Stimulated activated naive CD8-positive, alpha-beta T cell treated with anti-CD3 and anti-CD28 coated beads, Interleukin-15, amount 100 ng/mL, for 72 hours (primary cell): ENCODE measurements around the gene KIF3A.
A peak's percentile ranks its signal among the peaks of the same experiment; 100 is the strongest.

ENCODE experiments used
- ATAC-seq: fragments of 150-1000 bp; cut with Tn5 transposase; 2 replicates; pipeline ENCODE4 v1.10.0; 2021; ENCODE audit warnings: mild to moderate bottlenecking, moderate library complexity
- DNase-seq, 2 donors: peaks; one replicate each; pipeline ENCODE4 v3.0.0; 2021 to 2022
- H3K27ac Mint-ChIP-seq, 2 donors: one replicate each; pipeline ENCODE4 v1.8.0; 2022; ENCODE audit warnings: mild to moderate bottlenecking in 2 of 2, mixed read lengths in 2 of 2, moderate library complexity in 2 of 2
- H3K27me3 Mint-ChIP-seq: one replicate; pipeline ENCODE4 v1.8.0; 2022; ENCODE audit warnings: mixed read lengths
- H3K4me1 Mint-ChIP-seq: one replicate; pipeline ENCODE4 v1.8.0; 2022; ENCODE audit warnings: mild to moderate bottlenecking, mixed read lengths
- H3K4me3 Mint-ChIP-seq, 2 donors: one replicate each; pipeline ENCODE4 v1.8.0; 2022; ENCODE audit warnings: mild to moderate bottlenecking in 2 of 2, mixed read lengths in 2 of 2, moderate library complexity in 1 of 2
- H3K9me3 Mint-ChIP-seq, 2 donors: one replicate each; pipeline ENCODE4 v1.8.0; 2022; ENCODE audit warnings: mixed read lengths in 2 of 2

The KIF3A gene

DNA sequence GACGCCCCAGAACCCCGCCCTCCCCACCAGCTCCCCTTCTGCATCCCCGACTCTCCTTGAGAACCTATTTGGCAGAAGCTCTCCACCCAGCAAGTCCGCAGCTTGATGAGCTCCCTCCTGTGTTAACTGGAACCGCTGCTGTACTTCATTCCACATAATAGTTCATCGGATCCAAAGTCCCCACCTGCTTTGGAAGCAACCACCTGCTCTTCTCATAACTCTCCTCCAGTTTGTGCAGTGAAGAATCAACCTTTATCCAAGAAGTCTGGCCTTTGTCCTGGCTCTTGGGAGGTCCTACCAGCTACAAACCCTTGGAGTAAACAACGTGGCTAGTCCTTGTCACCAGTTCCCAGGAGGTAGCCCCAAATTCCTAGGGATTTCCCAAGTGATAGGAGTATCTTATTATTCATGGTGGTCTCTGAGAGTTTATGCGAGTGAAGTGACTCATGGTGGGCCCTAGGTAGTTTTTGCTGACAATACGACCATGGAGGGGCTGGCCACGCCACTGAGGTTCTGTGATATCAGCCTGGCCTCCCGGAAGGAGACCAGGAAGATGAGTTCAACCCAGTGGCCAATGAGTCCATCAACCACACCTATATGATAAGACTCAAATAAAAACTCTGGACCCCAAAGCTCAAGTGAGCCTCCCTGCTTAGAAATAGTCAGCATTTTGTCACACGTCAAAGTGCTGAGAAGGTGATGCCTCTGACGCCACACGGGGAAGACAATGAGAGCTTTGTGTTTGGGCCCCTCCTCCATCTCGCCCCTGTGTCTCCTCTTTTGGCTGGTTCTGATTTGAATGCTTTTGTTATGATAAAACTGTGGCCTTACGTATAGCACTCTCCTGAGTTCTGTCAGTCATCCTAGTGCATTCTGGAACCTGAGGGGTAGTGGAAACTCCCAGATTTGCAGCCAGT, 67.1 kb downstream of the KIF3A start:
- ATAC-seq (no peak), DNase-seq (no peak)
- peaks cover 24% of the 10 kb centered on the region for H3K27me3 Mint-ChIP-seq
- H3K4me3 Mint-ChIP-seq, result no peak overlapping the region
- peaks cover 41% of the 10 kb centered on the region for H3K4me1 Mint-ChIP-seq
- H3K9me3 Mint-ChIP-seq, result peaks cover 0 to 6% of the 10 kb centered on the region in 2 donors
- H3K27ac Mint-ChIP-seq, result peak overlapping the region in 1 of 2 donors; percentile 35

DNA sequence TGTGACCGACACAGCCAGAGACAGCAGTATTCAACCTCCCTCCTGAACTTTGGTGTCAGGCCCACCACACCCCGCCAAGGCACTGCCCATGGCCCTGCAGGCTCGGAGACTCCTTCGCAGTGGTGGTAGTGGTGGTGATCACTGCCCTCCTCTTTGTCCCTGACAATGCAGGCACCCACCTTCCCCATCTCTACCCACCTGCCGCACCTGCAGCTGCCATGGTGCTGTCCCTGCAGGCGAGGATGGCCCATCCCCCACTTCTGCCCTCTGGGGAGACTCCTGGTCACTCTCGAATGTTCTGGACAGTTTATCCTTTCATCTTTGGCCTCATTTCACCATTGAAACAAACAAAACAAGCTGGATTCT, 67.9 kb downstream of the KIF3A start:
- no peak for DNase-seq
- H3K4me3 Mint-ChIP-seq, result no peak overlapping the region

DNA sequence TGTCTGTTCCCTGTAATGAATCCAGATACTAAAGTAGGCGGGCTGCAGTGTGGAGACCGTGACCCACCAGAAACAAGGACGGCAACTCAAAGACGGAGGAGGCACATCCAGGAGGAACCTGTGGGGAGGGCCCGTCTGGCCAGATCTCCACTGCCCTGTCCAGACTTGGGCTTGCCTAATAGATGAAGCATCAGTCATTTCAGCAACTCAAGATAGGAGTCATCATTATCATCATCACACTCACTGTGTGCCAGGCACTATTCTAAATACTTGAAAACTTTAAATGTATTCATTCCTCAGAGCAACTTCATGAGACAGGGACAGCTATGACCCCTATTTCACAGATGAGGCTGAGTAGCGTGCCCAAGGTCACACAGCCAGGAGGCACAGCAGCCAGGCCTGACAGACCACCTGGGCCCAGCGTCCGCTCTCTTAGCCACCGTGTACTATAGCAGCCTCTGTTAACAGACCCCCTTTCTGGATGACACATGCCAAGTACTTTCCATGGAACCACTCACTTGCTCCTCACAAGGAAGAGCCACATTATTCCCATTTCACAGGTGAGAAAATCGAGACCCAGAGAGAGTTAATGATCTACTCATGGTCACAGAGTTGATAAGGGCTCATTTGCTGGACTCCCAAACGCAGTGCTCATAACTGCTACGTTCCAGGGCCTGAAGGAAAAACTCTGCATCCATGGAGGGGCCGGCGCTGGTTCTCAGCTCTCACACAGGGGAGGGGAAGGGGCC, 68.5 kb downstream of the KIF3A start:
- Mint-ChIP-seq H3K9me3 (peaks cover 0 to 6% of the 10 kb centered on the region in 2 donors), H3K27ac (peak overlapping the region in 1 of 2 donors; percentile 31), H3K4me1 (peaks cover 36% of the 10 kb centered on the region), H3K27me3 (peaks cover 24% of the 10 kb centered on the region), H3K4me3 (no peak overlapping the region)
- DNase-seq, result no peak
- ATAC-seq, result no peak

More for the DNA sequence above, 67.9 kb downstream of the KIF3A start:
- Mint-ChIP-seq H3K27me3 (peaks cover 24% of the 10 kb centered on the region), H3K27ac (no peak overlapping the region), H3K4me1 (peaks cover 36% of the 10 kb centered on the region), H3K9me3 (peaks cover 0 to 6% of the 10 kb centered on the region in 2 donors)
- no peak for ATAC-seq

DNA sequence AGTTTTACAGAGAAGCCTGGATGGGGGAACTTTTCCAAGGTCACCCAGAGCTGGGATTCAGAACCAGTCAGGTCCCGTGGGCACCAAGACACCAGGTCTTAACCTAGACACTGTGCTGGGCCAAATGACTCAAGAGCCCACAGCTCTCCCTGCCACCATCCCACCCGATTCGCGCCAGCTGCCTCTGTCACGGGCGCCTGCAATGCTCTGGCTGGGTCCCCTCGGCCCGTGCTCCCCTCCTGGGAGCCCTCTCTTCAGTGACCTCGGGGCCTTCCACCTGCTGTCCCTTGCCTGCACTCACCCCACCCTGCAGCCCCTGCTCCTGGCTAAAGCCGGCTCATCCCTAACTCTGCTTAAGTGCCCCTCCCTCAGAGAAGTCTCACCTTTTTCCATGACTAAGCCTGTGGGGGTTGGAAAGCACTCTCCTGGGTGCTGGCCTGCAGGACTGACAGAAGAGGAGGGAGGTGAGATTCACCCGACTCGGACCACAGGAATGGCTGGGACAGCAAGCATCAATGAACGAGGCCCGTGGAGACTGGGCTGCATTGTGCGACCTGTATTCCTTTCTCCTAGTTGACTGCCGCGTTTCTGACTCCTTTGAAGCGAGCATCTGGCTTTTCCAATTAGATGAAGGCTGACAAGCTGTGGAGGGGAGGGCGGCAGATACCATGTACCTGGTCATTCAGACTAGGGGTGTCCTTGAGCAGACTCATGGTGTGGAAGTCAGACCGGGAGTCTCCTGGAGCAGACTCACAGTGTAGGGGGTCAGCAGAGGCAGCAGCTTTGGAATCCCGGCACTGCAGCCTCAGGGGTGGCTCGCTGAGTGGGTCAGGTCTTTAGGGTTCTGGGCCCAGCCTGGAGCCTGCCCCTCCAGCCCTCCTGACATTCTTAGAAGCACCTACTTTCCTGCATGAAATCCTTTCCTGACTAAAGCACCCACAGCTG, 69.3 kb downstream of the KIF3A start:
- Mint-ChIP-seq H3K4me1 (peaks cover 37% of the 10 kb centered on the region), H3K27me3 (peaks cover 24% of the 10 kb centered on the region), H3K27ac (no peak overlapping the region), H3K4me3 (no peak overlapping the region), H3K9me3 (peaks cover 0 to 6% of the 10 kb centered on the region in 2 donors)
- DNase-seq (no peak), ATAC-seq (no peak)

DNA sequence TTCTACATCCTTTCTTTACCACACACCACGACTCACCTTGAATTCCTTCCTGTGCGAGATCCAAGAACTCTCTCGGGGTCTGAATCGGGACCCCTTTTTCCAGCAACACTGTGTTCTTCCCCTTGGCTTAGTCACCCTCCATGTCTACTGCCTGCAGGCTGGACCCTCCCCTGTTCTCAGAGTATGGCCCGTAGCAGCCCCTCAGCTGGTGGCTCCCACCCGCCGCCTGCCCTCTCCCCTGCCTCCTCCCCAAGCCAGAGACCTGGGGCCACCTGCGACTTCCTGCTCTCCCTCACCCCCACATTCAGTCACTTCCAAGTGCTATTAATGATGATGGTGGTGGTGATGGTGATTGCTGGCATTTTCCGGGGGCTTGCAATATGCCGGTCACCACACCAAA, 70.0 kb downstream of the KIF3A start:
- H3K4me1 Mint-ChIP-seq, result peaks cover 44% of the 10 kb centered on the region
- no peak overlapping the region for H3K4me3 Mint-ChIP-seq
- H3K27ac Mint-ChIP-seq, result no peak overlapping the region

DNA sequence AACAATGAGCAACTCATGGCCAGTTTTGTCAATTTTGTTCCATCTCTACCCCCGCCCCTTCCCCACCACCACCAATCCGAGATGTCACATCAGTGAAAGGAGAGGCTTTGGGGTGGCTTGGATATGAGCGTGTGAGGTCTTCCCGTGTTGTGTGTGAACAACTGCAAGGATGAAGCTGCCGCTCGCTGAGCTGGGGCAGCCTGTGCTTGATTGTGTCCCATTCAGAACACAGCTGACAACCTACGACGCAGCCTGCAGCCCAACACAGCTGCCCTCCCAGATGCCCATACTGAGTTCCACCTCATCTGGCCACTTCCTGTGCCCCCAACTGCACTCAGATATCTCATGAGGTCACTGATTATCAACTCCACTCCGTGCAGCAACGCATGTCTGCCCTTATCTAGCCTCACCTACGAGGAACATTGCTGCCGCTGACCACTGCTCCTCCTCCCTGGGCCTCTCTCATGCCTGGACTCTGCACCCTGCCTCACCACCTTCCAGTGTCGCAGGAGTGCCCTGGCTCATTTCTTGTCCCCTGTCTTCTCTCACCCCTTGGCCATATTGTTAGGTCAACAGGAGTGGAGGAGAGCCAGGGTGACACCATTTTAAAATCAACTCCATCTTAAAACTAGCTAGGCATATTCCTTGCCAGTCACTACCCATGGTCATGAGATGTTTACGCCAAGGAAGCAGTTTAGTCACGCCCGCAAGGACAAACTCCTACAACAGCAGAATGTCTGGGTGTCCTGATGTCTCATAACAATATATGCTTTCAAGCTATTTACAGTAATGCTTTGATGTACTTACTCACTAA, 70.8 kb downstream of the KIF3A start:
- Mint-ChIP-seq H3K27ac (no peak overlapping the region), H3K9me3 (peaks cover 0 to 6% of the 10 kb centered on the region in 2 donors), H3K4me1 (peaks cover 52% of the 10 kb centered on the region), H3K27me3 (peaks cover 24% of the 10 kb centered on the region), H3K4me3 (no peak overlapping the region)
- ATAC-seq (no peak), DNase-seq (no peak)

More for the DNA sequence above, 70.0 kb downstream of the KIF3A start:
- ATAC-seq (no peak), DNase-seq (no peak)
- Mint-ChIP-seq H3K27me3 (peaks cover 24% of the 10 kb centered on the region), H3K9me3 (peaks cover 0 to 6% of the 10 kb centered on the region in 2 donors)

DNA sequence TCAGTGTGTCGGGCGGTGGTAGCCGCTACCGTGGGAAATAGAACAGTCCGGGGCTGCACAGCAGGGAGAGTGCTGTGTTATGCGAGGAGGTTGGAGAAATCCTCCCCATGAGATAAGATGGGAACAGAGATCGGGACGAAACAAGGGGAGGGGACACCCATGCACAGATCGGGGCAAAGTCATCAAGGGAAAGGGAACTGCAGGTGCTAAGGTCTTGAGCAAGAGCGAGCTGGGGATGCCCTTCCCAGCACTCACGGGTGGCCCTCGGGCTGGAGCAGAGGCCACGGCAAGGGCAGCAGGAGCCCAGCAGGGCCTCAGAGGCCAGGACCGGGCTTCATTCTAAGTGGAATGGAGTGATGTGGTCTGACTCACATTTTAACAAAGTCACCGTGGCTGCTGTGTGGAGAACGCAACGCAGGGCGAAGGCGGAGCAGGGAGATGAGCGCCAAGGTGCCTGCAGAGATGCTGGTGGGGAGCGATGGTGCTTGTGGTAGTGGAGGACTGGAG, 71.7 kb downstream of the KIF3A start:
- no peak for DNase-seq
- Mint-ChIP-seq H3K4me1 (peaks cover 61% of the 10 kb centered on the region), H3K27ac (no peak overlapping the region), H3K4me3 (no peak overlapping the region), H3K9me3 (no peaks in the 10 kb centered on the region), H3K27me3 (peaks cover 17% of the 10 kb centered on the region)
- no peak for ATAC-seq

DNA sequence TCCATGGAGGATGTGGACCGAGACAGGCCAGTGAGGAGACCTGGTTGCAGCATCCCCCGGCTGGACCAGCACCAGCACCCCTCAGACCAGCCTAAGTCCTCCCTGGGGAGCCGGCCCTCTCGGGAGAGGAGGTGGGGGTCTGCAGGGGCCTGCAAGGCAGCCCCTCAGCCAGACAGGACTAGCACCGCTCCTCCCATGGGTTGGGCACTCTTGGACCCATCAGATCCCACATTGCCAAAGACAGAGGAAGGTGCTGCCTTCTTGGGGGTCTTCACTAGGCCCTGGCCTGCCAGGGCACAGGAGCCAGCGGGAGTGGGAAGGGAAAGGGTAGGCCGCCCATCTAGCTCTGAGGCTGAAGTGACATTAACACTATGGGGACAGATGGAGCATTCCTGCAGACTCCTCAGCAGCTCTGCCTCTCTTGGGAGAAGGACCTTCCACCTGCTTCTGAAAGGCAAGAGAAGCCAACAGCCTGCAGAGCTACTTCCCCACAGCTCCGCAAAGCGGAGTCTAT, 72.6 kb downstream of the KIF3A start:
- Mint-ChIP-seq H3K4me1 (peaks cover 70% of the 10 kb centered on the region), H3K9me3 (no peaks in the 10 kb centered on the region), H3K4me3 (no peak overlapping the region), H3K27ac (no peak overlapping the region), H3K27me3 (peaks cover 17% of the 10 kb centered on the region)
- DNase-seq (no peak), ATAC-seq (no peak)

DNA sequence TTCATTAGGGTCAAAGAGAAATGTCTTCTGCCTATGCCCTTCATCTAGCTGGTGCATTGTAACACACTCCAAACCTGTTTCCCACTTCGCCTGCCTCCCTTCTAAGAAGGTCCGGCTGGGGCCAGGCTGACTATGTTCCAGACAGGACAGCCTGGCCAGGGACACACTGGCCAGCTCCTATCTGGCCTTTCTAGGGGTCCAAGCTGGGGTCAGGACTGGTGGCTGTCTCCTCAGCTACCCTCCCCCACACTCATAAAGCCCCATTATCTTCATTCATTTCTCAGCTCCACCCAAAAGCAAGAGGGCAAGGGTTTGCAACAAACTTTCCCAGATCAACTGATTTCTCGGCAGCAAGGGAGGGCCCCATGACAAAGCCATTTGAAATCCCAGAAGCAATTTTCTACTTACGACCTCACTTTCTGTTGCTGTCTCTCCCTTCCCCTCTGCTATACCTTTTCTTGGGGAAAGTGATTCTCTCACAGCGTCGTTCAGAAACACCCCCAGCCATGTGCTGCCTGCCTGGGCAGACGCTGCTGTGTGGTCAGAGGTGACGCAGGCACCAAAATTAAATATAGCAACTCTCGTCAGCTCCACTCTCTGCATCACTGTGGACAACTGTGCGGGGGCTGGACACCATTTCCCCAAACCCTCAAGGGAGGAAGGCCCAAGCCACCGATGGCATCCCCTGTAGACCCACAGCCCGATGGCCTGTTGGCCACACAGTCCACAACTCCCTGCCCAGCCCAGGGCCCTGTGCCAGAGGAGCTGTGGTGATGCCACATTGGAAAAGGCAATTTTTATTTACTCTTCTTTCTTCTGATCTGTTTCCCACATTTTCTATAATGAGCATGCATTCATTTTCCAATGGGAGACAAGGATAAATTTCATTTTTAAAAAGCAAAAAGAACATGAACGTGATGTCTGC, 73.3 kb downstream of the KIF3A start:
- peaks cover 77% of the 10 kb centered on the region for H3K4me1 Mint-ChIP-seq
- peak overlapping the region in 1 of 2 donors; percentile 49 for H3K4me3 Mint-ChIP-seq
- H3K27ac Mint-ChIP-seq, result peak overlapping the region; percentile 72 to 78
- no peaks in the 10 kb centered on the region for H3K9me3 Mint-ChIP-seq
- H3K27me3 Mint-ChIP-seq, result peaks cover 21% of the 10 kb centered on the region
- ATAC-seq, result peak; percentile 3
- no peak for DNase-seq

DNA sequence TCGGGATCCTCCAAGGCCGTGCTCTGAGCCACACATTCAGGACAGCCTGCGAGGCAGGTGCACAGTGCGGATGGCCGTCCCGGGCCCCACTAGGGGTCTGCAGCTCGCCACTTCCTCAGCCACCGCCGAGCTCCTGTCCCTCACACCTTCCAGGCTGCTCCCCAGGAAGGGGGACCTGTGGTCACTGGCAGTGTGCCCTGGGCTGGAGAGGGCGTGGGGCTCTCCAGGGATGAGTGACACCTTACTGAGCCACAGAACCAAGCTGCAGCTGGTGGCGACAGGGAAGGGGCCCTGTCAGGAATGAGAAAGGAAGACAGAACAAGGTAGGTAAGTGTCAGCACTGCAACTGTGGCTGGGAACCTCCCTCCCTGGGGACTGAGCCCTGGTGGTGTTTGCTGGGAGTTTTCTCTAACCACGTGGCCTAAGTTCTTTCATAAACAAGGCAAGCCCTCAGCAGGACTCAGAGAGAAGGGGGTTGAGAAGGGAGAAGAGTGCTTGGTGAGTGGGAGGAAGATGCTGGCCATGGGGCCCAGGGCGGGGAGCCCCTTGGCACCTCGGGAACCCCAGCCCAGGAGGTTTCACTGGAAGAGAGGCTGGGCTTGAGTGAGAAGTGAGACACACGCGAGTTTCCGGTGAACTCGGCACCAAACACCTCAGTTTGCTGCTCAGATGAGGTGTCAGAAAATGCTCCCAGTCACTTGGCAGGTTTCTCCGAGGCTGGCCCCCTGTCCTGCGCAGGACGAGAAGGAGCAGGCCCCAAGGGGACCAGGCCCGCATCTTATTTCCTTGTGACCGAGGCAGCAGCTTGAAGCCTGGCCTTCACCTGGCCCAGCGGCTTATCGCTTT, 74.2 kb downstream of the KIF3A start:
- DNase-seq (peak; percentile 39 to 80), ATAC-seq (peak; percentile 84)
- H3K4me3 Mint-ChIP-seq, result peak overlapping the region; percentile 55 to 68
- peak overlapping the region; percentile 72 to 77 for H3K27ac Mint-ChIP-seq
- H3K27me3 Mint-ChIP-seq, result peaks cover 28% of the 10 kb centered on the region
- no peaks in the 10 kb centered on the region for H3K9me3 Mint-ChIP-seq
- H3K4me1 Mint-ChIP-seq, result peaks cover 82% of the 10 kb centered on the region

DNA sequence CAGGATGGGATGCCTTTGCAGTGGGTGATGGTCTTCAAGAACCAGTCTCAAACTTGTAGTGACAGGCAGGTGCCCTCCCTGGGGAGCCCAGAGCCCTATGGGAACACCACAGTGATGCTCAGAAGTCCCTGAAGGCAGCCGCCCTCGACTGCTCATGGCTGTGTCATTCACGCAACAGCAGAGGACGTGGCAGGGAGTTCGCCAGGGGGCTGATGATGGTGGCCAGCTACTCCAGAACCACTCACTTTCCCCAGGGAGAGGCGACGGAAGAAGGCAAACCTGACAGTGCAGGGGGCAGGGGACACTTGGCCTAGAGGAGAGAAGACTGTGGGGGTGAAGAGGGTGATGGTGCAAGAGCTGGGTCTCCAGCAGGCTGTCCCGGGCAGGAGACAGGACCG, 75.3 kb downstream of the KIF3A start:
- Mint-ChIP-seq H3K9me3 (no peaks in the 10 kb centered on the region), H3K27me3 (peaks cover 29% of the 10 kb centered on the region), H3K4me1 (peaks cover 82% of the 10 kb centered on the region), H3K27ac (no peak overlapping the region), H3K4me3 (no peak overlapping the region)
- DNase-seq (no peak), ATAC-seq (no peak)

DNA sequence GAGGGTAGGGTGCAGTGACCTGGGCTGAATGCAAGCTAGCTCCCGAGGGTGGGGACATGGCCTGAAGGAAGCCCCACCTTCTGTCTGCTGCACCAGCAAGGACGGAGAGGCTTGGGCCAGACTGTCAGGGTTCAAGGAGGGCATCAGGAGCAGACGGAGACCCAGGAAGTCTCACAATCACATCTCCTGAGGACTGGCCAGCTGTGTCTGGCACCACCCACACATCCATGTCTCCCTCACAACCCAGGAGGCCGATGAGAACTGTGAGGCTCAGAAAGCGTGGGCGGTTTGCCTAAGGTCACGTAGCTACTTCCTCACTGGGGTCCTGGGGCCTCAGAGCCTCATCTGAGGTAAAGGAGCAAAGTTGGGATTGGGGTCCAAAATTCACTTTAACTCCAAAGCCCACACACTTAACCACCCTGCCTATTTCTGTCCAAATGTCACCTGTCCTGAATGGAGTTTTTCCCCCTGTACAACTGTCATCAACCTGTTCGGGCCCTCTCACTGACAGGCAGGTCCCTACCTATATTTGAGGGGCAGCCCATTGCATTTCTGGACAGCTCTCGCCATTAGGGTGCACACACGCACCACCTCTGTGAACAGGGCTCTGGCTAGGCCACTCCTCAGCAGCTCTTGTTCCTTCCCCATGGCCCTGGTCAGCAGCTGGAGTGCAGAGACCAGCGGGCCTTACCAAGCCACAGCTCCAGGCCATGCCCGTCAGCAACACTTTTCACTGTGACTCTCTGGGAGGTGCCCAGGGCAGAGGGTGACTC, 75.9 kb downstream of the KIF3A start:
- no peaks in the 10 kb centered on the region for H3K9me3 Mint-ChIP-seq
- ATAC-seq (no peak), DNase-seq (no peak)
- peaks cover 82% of the 10 kb centered on the region for H3K4me1 Mint-ChIP-seq
- peak overlapping the region in 1 of 2 donors; percentile 27 for H3K4me3 Mint-ChIP-seq
- peak overlapping the region; percentile 35 to 42 for H3K27ac Mint-ChIP-seq
- H3K27me3 Mint-ChIP-seq, result peaks cover 29% of the 10 kb centered on the region
